HL-60 (cell line): ENCODE measurements around the gene COG4.

Experiments used
- DNase-seq, 2 experiments: peaks; one replicate each; pipeline ENCODE4 v3.0.0-alpha.2; 2010 to 2020; ENCODE audit warnings: low read depth in 1 of 2, low spot score in 1 of 2
- H3K27ac ChIP-seq: fragments of 250-450 bp; sonication (Bioruptor Pico); replicated peaks from 2 replicates; pipeline ENCODE4 v1.5.1; 2020; ENCODE audit warnings: mild to moderate bottlenecking, moderate library complexity
- H3K27me3 ChIP-seq: fragments of 250-450 bp; sonication (Bioruptor Pico); 2 replicates; pipeline ENCODE4 v1.5.1; 2021; ENCODE audit warnings: mild to moderate bottlenecking, moderate library complexity; ENCODE audit not compliant: insufficient read depth, poor library complexity, severe bottlenecking
- H3K4me3 ChIP-seq: replicated peaks from 2 replicates; pipeline ENCODE4 v1.5.1; 2011; ENCODE audit warnings: mild to moderate bottlenecking, control low read depth, low read length; ENCODE audit not compliant: insufficient read depth
- GABPA ChIP-seq: IDR thresholded peaks from 2 replicates; pipeline ENCODE4 v1.6.1; 2012; ENCODE audit warnings: low read depth
- POLR2AphosphoS5 ChIP-seq: IDR thresholded peaks from 2 replicates; pipeline ENCODE4 v1.6.1; 2012; ENCODE audit warnings: low read depth
- SPI1 ChIP-seq: IDR thresholded peaks from 2 replicates; pipeline ENCODE4 v1.6.1; 2012; ENCODE audit warnings: low read depth, mild to moderate bottlenecking, borderline replicate concordance
- TF ChIP-seq, protein P1 (sequence below): IDR thresholded peaks from one replicate; pipeline ENCODE4 v1.5.1; 2011; ENCODE audit warnings: low read length, control low read depth, inconsistent platforms; ENCODE audit not compliant: insufficient read depth
- TF ChIP-seq, protein P2 (sequence below): IDR thresholded peaks from 2 replicates; pipeline ENCODE4 v1.6.1; 2012; ENCODE audit warnings: low read depth; ENCODE audit not compliant: insufficient replicate concordance

COG4 gene

DNA sequence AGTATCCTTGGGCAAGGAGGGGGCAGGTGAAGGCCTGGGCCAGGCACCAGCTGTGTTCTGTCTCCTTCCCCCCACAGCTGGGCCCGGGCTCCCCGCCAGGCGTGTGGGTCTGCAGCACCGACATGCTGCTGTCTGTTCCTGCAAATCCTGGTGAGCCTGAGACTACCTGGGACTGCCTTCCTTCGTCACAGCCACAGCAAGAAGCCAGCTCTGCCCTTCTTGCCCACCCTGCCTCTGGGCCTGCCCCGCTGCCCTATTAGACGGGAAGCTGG lies 56.6 kb downstream of the COG4 start:
- no peak overlapping the region for H3K4me3 ChIP-seq
- DNase-seq = no peak
- TF ChIP-seq, protein P1, sequence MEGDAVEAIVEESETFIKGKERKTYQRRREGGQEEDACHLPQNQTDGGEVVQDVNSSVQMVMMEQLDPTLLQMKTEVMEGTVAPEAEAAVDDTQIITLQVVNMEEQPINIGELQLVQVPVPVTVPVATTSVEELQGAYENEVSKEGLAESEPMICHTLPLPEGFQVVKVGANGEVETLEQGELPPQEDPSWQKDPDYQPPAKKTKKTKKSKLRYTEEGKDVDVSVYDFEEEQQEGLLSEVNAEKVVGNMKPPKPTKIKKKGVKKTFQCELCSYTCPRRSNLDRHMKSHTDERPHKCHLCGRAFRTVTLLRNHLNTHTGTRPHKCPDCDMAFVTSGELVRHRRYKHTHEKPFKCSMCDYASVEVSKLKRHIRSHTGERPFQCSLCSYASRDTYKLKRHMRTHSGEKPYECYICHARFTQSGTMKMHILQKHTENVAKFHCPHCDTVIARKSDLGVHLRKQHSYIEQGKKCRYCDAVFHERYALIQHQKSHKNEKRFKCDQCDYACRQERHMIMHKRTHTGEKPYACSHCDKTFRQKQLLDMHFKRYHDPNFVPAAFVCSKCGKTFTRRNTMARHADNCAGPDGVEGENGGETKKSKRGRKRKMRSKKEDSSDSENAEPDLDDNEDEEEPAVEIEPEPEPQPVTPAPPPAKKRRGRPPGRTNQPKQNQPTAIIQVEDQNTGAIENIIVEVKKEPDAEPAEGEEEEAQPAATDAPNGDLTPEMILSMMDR = no peak
- TF ChIP-seq GABPA = no peak
- TF ChIP-seq SPI1 = no peak
- TF ChIP-seq, protein P2, sequence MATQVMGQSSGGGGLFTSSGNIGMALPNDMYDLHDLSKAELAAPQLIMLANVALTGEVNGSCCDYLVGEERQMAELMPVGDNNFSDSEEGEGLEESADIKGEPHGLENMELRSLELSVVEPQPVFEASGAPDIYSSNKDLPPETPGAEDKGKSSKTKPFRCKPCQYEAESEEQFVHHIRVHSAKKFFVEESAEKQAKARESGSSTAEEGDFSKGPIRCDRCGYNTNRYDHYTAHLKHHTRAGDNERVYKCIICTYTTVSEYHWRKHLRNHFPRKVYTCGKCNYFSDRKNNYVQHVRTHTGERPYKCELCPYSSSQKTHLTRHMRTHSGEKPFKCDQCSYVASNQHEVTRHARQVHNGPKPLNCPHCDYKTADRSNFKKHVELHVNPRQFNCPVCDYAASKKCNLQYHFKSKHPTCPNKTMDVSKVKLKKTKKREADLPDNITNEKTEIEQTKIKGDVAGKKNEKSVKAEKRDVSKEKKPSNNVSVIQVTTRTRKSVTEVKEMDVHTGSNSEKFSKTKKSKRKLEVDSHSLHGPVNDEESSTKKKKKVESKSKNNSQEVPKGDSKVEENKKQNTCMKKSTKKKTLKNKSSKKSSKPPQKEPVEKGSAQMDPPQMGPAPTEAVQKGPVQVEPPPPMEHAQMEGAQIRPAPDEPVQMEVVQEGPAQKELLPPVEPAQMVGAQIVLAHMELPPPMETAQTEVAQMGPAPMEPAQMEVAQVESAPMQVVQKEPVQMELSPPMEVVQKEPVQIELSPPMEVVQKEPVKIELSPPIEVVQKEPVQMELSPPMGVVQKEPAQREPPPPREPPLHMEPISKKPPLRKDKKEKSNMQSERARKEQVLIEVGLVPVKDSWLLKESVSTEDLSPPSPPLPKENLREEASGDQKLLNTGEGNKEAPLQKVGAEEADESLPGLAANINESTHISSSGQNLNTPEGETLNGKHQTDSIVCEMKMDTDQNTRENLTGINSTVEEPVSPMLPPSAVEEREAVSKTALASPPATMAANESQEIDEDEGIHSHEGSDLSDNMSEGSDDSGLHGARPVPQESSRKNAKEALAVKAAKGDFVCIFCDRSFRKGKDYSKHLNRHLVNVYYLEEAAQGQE = no peak
- TF ChIP-seq POLR2AphosphoS5 = no peak
- H3K27me3 ChIP-seq = no peaks in the 10 kb centered on the region
- no peak overlapping the region for H3K27ac ChIP-seq

DNA sequence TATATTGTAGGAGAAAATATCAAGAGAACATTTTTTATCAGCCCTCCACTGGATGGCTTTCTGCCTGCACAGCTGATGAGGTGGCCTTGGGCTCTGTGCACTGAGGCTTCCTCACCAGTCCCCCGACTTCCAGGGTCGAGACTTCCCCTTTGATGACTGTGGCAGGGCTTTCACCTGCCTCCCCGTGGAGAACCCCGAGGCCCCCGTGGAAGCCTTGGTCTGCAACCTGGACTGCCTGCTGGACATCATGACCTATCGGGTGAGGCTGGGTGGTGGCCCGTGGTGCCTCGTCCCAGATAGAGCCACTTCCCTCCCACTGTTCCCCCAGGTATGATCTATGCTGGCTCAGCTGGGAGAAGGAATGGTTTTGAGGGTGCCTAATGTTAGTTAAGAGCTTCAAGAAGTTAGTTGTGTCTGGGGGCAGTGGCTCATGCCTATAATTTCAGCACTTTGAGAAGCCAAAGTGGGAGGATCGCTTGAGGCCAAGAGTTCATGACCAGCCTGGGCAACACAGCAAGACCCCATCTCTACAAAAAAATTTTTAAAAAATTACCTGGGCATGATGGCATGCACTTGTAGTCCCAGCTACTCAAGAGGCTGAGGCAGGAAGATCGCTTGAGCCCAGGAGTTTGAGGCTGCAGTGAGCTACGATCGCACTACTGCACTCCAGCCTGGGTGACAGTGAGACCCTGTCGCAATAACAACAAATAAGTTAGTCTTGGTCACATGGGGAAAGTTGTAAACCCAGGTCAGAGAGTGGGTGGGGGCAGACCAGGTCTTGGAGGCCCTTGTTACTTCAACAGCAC lies 57.2 kb downstream of the COG4 start:
- no peak overlapping the region for H3K4me3 ChIP-seq
- TF ChIP-seq, protein P1 = no peak
- TF ChIP-seq POLR2AphosphoS5 (no peak), SPI1 (no peak; the same call in 1 of the 2 replicates), GABPA (no peak)
- TF ChIP-seq, protein P2 = no peak
- no peaks in the 10 kb centered on the region for H3K27me3 ChIP-seq
- no peak overlapping the region for H3K27ac ChIP-seq
- no peak for DNase-seq

DNA sequence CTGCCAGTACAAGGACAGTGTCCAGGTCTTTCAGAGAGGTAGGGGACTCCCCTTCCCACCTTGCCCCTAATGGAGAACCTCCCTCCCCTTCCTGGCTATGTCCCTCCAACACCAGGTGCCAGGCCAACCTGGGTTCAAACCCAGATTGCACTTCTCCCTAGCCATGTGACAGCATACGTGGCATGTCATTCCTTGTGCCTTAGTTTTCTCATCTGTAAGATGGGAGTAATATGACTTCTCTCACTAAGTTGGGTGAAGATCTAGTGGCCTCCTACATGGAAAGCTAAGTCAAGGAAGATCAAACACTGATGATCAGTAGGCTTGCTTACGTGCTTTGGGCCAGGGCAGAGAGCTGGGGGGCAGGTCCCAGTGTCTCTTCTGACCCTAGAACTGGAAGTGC lies 60.1 kb downstream of the COG4 start:
- DNase-seq = no peak
- no peak overlapping the region for H3K4me3 ChIP-seq
- TF ChIP-seq GABPA (no peak), POLR2AphosphoS5 (no peak), SPI1 (no peak)
- TF ChIP-seq, protein P2 = no peak
- TF ChIP-seq, protein P1 = no peak

More for the DNA sequence above, 60.1 kb downstream of the COG4 start:
- Histone ChIP-seq H3K27me3 (no peaks in the 10 kb centered on the region), H3K27ac (no peak overlapping the region)
